ENCODE results near the gene MAN1A1. TPM values are rescaled to one million over a fixed set of nuclear protein-coding genes. Genes with fewer than 3 reads are reported as not detected.

Gene MAN1A1
- total RNA-seq, 1 experiment from 2014 or later, result 19.0 TPM

GRCh38 chr6:119312875-119313338, 36.7 kb downstream of the MAN1A1 start:
- no TSS peak for BruUV-seq (replicated peaks)
- H3K4me3 ChIP-seq (ENCODE audit: low read length), result no peak overlapping the region
- no peaks in the 10 kb centered on the region for H3K27me3 ChIP-seq (ENCODE audit: low read length)
- H3K9me2 ChIP-seq (replicated peaks; ENCODE audit: low read length), result no peaks in the 10 kb centered on the region
- ChIA-PET POLR2A (ENCODE audit: unreplicated experiment) (no interaction called here), CTCF (interaction anchor here (0.5 kb wide), 1 partner anchor 57 kb away, joined by 4 read pairs; no protein-coding TSS in a partner anchor)
- TF ChIP-seq EZH2 (IDR thresholded peaks at IDR 0.05; ENCODE audit: low read length, unreplicated experiment) (no peak), EZH2phosphoT487 (IDR thresholded peaks at IDR 0.05; ENCODE audit: borderline replicate concordance, low read length) (no peak), CTCF (conservative IDR thresholded peaks at IDR 0.05; ENCODE audit: low read depth, low read length) (no peak)
- no peak overlapping the region for H3K27ac ChIP-seq (ENCODE audit: low read length)
- no peak overlapping the region for H2AFZ ChIP-seq (ENCODE audit: low read length)
- DNase-seq (no peak), ATAC-seq (no peak)
- H3K9ac ChIP-seq (ENCODE audit: low read length), result no peak overlapping the region
- no peaks in the 10 kb centered on the region for H3F3A ChIP-seq (ENCODE audit: low read length, unreplicated experiment)
- no peaks in the 10 kb centered on the region for H3K79me2 ChIP-seq (ENCODE audit: low read length)
- no peaks in the 10 kb centered on the region for H3K9me3 ChIP-seq (ENCODE audit: low read length)
- no peaks in the 10 kb centered on the region for H4K20me1 ChIP-seq (ENCODE audit: low read length)
- H3K4me1 ChIP-seq (ENCODE audit: insufficient read depth, low read length), result peaks cover 10% of the 10 kb centered on the region
- intact Hi-C loops (cut with micrococcal nuclease), result no loop called here
- H3K4me2 ChIP-seq (ENCODE audit: low read length), result no peak overlapping the region
- no peaks in the 10 kb centered on the region for H3K36me3 ChIP-seq (ENCODE audit: low read depth, low read length)

GRCh38 chr6:119312441-119312840, 37.1 kb downstream of the MAN1A1 start:
- no peak overlapping the region for H3K27ac ChIP-seq (ENCODE audit: low read length)
- H2AFZ ChIP-seq (ENCODE audit: low read length), result no peak overlapping the region
- BruUV-seq (replicated peaks), result no TSS peak
- peaks cover 15% of the 10 kb centered on the region for H3K4me1 ChIP-seq (ENCODE audit: insufficient read depth, low read length)
- DNase-seq, result no peak
- no peak for ATAC-seq
- no peak overlapping the region for H3K9ac ChIP-seq (ENCODE audit: low read length)
- no peaks in the 10 kb centered on the region for H3K36me3 ChIP-seq (ENCODE audit: low read depth, low read length)
- no peaks in the 10 kb centered on the region for H3K79me2 ChIP-seq (ENCODE audit: low read length)
- intact Hi-C loops (cut with micrococcal nuclease), result no loop called here
- no peaks in the 10 kb centered on the region for H3F3A ChIP-seq (ENCODE audit: low read length, unreplicated experiment)
- H4K20me1 ChIP-seq (ENCODE audit: low read length), result no peaks in the 10 kb centered on the region
- no peaks in the 10 kb centered on the region for H3K9me3 ChIP-seq (ENCODE audit: low read length)
- no peaks in the 10 kb centered on the region for H3K9me2 ChIP-seq (replicated peaks; ENCODE audit: low read length)
- CTCF ChIA-PET, result no interaction called here
- no peaks in the 10 kb centered on the region for H3K27me3 ChIP-seq (ENCODE audit: low read length)
- TF ChIP-seq EZH2 (IDR thresholded peaks at IDR 0.05; ENCODE audit: low read length, unreplicated experiment), result no peak
- POLR2A ChIA-PET (ENCODE audit: unreplicated experiment), result no interaction called here
- H3K4me2 ChIP-seq (ENCODE audit: low read length), result no peak overlapping the region
- no peak overlapping the region for H3K4me3 ChIP-seq (ENCODE audit: low read length)

GRCh38 chr6:119311514-119312142, 37.9 kb downstream of the MAN1A1 start:
- intact Hi-C loops (cut with micrococcal nuclease), result no loop called here
- ChIA-PET POLR2A (ENCODE audit: unreplicated experiment) (no interaction called here), CTCF (no interaction called here)
- H3K27me3 ChIP-seq (ENCODE audit: low read length), result no peaks in the 10 kb centered on the region
- no peaks in the 10 kb centered on the region for H3K9me3 ChIP-seq (ENCODE audit: low read length)
- no peak overlapping the region for H2AFZ ChIP-seq (ENCODE audit: low read length)
- no peak for DNase-seq
- H4K20me1 ChIP-seq (ENCODE audit: low read length), result no peaks in the 10 kb centered on the region
- ATAC-seq, result no peak
- peaks cover 16% of the 10 kb centered on the region for H3K4me1 ChIP-seq (ENCODE audit: insufficient read depth, low read length)
- TF ChIP-seq EZH2phosphoT487 (IDR thresholded peaks at IDR 0.05; ENCODE audit: borderline replicate concordance, low read length) (no peak), CTCF (conservative IDR thresholded peaks at IDR 0.05; ENCODE audit: low read depth, low read length) (no peak), EZH2 (IDR thresholded peaks at IDR 0.05; ENCODE audit: low read length, unreplicated experiment) (no peak)
- H3K9me2 ChIP-seq (replicated peaks; ENCODE audit: low read length), result no peaks in the 10 kb centered on the region
- H3K4me2 ChIP-seq (ENCODE audit: low read length), result no peak overlapping the region
- no peak overlapping the region for H3K4me3 ChIP-seq (ENCODE audit: low read length)
- BruUV-seq (replicated peaks), result no TSS peak
- H3K79me2 ChIP-seq (ENCODE audit: low read length), result no peaks in the 10 kb centered on the region
- H3F3A ChIP-seq (ENCODE audit: low read length, unreplicated experiment), result no peaks in the 10 kb centered on the region
- no peak overlapping the region for H3K9ac ChIP-seq (ENCODE audit: low read length)
- H3K27ac ChIP-seq (ENCODE audit: low read length), result no peak overlapping the region
- no peaks in the 10 kb centered on the region for H3K36me3 ChIP-seq (ENCODE audit: low read depth, low read length)

Data from PC-3 (cell line).